ENCODE results near the gene DLK1.

DLK1 gene

DNA sequence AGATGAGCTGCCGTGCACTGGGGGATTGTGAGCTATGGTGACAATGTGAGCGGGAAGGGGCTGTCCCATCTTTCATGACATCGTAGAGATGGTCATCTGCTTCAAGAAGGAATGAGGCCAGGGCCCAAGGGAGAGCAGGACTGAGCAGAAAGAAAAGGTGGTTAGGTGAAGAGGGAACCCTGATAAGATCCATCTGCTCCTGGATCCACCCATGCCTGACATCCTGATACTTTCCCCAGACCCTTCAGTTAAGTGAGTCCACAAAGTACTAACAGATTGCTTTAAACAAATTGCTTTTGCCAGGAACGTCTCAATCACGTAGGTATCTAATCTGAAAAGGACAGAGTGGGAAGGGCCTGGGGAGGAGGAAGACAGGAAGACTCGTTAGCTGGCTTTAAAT lies 25.4 kb upstream of the DLK1 start:
- no peak for TF ChIP-seq EGR1 (IDR thresholded peaks at IDR 0.05)
- no peak for TF ChIP-seq CEBPB (IDR thresholded peaks at IDR 0.05)
- no peak for TF ChIP-seq RAD21 (IDR thresholded peaks at IDR 0.05; ENCODE audit: low read depth)
- TF ChIP-seq NFIC (IDR thresholded peaks at IDR 0.05): no peak
- TF ChIP-seq, protein P1, sequence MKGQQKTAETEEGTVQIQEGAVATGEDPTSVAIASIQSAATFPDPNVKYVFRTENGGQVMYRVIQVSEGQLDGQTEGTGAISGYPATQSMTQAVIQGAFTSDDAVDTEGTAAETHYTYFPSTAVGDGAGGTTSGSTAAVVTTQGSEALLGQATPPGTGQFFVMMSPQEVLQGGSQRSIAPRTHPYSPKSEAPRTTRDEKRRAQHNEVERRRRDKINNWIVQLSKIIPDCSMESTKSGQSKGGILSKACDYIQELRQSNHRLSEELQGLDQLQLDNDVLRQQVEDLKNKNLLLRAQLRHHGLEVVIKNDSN (IDR thresholded peaks at IDR 0.05): no peak
- TF ChIP-seq, protein P2, sequence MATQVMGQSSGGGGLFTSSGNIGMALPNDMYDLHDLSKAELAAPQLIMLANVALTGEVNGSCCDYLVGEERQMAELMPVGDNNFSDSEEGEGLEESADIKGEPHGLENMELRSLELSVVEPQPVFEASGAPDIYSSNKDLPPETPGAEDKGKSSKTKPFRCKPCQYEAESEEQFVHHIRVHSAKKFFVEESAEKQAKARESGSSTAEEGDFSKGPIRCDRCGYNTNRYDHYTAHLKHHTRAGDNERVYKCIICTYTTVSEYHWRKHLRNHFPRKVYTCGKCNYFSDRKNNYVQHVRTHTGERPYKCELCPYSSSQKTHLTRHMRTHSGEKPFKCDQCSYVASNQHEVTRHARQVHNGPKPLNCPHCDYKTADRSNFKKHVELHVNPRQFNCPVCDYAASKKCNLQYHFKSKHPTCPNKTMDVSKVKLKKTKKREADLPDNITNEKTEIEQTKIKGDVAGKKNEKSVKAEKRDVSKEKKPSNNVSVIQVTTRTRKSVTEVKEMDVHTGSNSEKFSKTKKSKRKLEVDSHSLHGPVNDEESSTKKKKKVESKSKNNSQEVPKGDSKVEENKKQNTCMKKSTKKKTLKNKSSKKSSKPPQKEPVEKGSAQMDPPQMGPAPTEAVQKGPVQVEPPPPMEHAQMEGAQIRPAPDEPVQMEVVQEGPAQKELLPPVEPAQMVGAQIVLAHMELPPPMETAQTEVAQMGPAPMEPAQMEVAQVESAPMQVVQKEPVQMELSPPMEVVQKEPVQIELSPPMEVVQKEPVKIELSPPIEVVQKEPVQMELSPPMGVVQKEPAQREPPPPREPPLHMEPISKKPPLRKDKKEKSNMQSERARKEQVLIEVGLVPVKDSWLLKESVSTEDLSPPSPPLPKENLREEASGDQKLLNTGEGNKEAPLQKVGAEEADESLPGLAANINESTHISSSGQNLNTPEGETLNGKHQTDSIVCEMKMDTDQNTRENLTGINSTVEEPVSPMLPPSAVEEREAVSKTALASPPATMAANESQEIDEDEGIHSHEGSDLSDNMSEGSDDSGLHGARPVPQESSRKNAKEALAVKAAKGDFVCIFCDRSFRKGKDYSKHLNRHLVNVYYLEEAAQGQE (IDR thresholded peaks at IDR 0.05; ENCODE audit: low read depth): no peak
- no peak for TF ChIP-seq YY1 (IDR thresholded peaks at IDR 0.05; ENCODE audit: low read depth)

DNA sequence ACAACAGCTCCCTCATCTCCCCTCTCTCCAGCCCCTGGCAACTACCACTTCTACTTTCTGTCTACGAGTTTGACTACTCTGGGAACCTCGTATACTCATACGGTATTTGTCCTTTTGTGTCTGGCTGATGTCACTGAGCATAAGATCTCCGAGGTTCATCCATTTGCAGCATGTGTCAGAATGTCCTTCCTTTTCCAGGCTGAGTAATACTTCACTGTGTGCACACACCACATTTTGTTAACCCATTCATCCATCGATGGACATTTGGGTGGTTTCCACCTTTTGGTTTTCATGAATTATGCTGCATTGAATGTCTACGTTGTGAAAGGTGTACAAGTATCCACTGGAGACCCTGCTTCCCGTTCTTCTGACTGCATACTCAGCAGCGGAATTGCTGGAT lies 24.1 kb upstream of the DLK1 start:
- TF ChIP-seq EP300 (IDR thresholded peaks at IDR 0.05; ENCODE audit: borderline replicate concordance) (no peak), RAD21 (IDR thresholded peaks at IDR 0.05; ENCODE audit: low read depth) (no peak), TCF12 (IDR thresholded peaks at IDR 0.05; ENCODE audit: low read depth) (no peak), NFIC (IDR thresholded peaks at IDR 0.05) (no peak), TAF1 (IDR thresholded peaks at IDR 0.05; ENCODE audit: low read depth) (no peak)

DNA sequence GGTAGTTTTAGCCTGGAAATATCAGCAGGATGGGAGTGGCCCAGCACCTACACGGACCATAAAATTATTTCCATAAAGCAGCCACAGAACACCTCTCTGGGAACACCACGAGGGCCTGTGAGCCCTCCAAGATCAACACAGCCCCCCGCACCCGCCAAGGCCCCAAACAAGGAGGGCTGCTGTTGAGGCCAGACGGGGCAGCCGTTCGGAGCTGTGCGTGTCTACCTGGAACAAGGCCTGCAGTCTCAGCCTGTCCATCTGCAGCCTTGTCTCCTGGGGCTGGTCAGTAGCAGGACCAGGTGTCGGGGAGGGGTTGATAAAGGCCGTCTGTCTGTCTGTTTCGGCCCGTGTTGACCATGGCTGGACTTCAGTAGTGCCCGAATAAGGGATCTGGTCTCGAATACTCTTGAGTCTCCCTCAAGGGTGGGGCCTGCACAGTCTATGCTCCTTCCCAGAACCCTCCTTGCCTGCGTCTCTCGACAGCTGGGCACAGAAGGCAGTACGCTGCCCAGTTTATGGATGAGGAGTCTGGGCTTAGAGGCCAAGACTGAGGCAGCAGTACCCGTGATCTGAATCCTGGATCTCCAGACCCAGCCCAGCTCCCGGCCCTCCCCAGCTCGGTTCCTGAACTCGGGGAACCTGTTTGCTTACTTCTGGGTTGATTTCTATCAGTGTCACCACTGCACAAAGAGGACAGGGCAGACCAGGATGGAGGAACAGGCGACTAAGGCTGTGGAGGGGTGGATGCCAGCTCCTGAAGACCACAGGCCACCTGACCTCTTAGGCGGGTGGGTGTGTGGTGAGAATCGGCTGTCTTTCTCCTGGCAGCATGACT lies 23.1 kb upstream of the DLK1 start:
- TF ChIP-seq, protein P1 (IDR thresholded peaks at IDR 0.05): no peak
- TF ChIP-seq, protein P2 (IDR thresholded peaks at IDR 0.05; ENCODE audit: low read depth): no peak
- TF ChIP-seq YY1 (IDR thresholded peaks at IDR 0.05; ENCODE audit: low read depth): no peak
- TF ChIP-seq EP300 (IDR thresholded peaks at IDR 0.05; ENCODE audit: borderline replicate concordance): no peak
- TF ChIP-seq, protein P3, sequence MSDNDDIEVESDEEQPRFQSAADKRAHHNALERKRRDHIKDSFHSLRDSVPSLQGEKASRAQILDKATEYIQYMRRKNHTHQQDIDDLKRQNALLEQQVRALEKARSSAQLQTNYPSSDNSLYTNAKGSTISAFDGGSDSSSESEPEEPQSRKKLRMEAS (IDR thresholded peaks at IDR 0.05): no peak
- TF ChIP-seq ZBTB7A (IDR thresholded peaks at IDR 0.05; ENCODE audit: low read depth): no peak
- TF ChIP-seq TEAD4 (IDR thresholded peaks at IDR 0.05): no peak
- no peak for TF ChIP-seq FOXM1 (IDR thresholded peaks at IDR 0.05; ENCODE audit: borderline replicate concordance, low read depth)
- no peak for TF ChIP-seq TCF12 (IDR thresholded peaks at IDR 0.05; ENCODE audit: low read depth)
- TF ChIP-seq NFIC (IDR thresholded peaks at IDR 0.05): no peak
- no peak for TF ChIP-seq EGR1 (IDR thresholded peaks at IDR 0.05)
- no peak for TF ChIP-seq TAF1 (IDR thresholded peaks at IDR 0.05; ENCODE audit: low read depth)
- no peak for TF ChIP-seq RAD21 (IDR thresholded peaks at IDR 0.05; ENCODE audit: low read depth)

DNA sequence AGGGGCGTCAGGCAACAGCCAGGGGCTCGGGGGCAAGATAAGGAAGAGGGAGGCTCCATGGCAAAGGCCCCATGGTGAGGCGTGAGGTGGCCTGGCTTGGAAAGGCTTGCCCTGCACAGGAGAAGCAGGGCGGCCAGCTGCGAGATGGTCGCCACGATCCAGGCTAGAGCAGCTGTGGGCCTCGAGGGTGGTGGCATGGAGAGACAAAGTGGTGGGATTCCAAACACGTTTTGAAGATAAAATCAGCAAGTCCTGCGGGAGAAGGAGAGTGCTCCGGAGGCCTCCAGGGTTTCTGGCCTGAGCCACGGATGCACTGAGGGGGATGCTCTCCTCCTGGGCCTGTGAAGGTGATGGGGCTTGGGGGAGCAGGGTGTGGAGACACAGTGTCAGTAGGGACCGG lies 20.5 kb upstream of the DLK1 start:
- TF ChIP-seq, protein P3 (IDR thresholded peaks at IDR 0.05): no peak
- no peak for TF ChIP-seq RAD21 (IDR thresholded peaks at IDR 0.05; ENCODE audit: low read depth)
- TF ChIP-seq NFIC (IDR thresholded peaks at IDR 0.05): no peak
- no peak for TF ChIP-seq EGR1 (IDR thresholded peaks at IDR 0.05)
- no peak for TF ChIP-seq ZBTB7A (IDR thresholded peaks at IDR 0.05; ENCODE audit: low read depth)
- TF ChIP-seq, protein P1 (IDR thresholded peaks at IDR 0.05): no peak
- TF ChIP-seq, protein P2 (IDR thresholded peaks at IDR 0.05; ENCODE audit: low read depth): no peak
- TF ChIP-seq TEAD4 (IDR thresholded peaks at IDR 0.05): no peak
- TF ChIP-seq FOXM1 (IDR thresholded peaks at IDR 0.05; ENCODE audit: borderline replicate concordance, low read depth): no peak
- TF ChIP-seq TCF12 (IDR thresholded peaks at IDR 0.05; ENCODE audit: low read depth): no peak
- no peak for TF ChIP-seq CREB1 (IDR thresholded peaks at IDR 0.05; ENCODE audit: low read depth)
- TF ChIP-seq EP300 (IDR thresholded peaks at IDR 0.05; ENCODE audit: borderline replicate concordance): no peak
- no peak for TF ChIP-seq CEBPB (IDR thresholded peaks at IDR 0.05)
- no peak for TF ChIP-seq TAF1 (IDR thresholded peaks at IDR 0.05; ENCODE audit: low read depth)
- TF ChIP-seq YY1 (IDR thresholded peaks at IDR 0.05; ENCODE audit: low read depth): no peak
